Neuron (in vitro differentiated cells): ENCODE results near the gene TBC1D17.

Experiments used
- H2AFZ ChIP-seq: one replicate; pipeline ENCODE4 v1.6.1; 2013; ENCODE audit warnings: low read depth, mild to moderate bottlenecking, inconsistent platforms, low read length, moderate library complexity
- H3K27me3 ChIP-seq: one replicate; pipeline ENCODE4 v1.6.1; 2013; ENCODE audit warnings: low read length; ENCODE audit not compliant: insufficient read depth
- H3K36me3 ChIP-seq: one replicate; pipeline ENCODE4 v1.6.1; 2013; ENCODE audit warnings: low read length; ENCODE audit not compliant: insufficient read depth
- H3K4me1 ChIP-seq: one replicate; pipeline ENCODE4 v1.6.1; 2013; ENCODE audit warnings: low read length; ENCODE audit not compliant: insufficient read depth
- H3K4me3 ChIP-seq: 2 replicates; pipeline ENCODE4 v1.5.1; 2013; ENCODE audit warnings: mild to moderate bottlenecking, low read length, moderate library complexity
- H3K9me3 ChIP-seq: one replicate; pipeline ENCODE4 v1.6.1; 2013; ENCODE audit warnings: low read length

TBC1D17 gene

GRCh38 chr19:49880162-49880869 lies 2.8 kb downstream of the TBC1D17 start:
- Histone ChIP-seq H3K4me1 (peaks cover 16% of the 10 kb centered on the region), H3K4me3 (no peak overlapping the region), H2AFZ (no peak overlapping the region), H3K36me3 (peaks cover 53% of the 10 kb centered on the region), H3K27me3 (no peaks in the 10 kb centered on the region), H3K9me3 (peaks cover 2% of the 10 kb centered on the region)

- H3K27me3 ChIP-seq: no peaks in the 10 kb centered on the region
- H3K4me3 ChIP-seq: no peak overlapping the region
- H3K4me1 ChIP-seq: peaks cover 9% of the 10 kb centered on the region
- peaks cover 56% of the 10 kb centered on the region for H3K36me3 ChIP-seq
- peaks cover 2% of the 10 kb centered on the region for H3K9me3 ChIP-seq
- no peak overlapping the region for H2AFZ ChIP-seq
Observed at GRCh38 chr19:49881186-49881585, 3.7 kb downstream of the TBC1D17 start.

GRCh38 chr19:49881672-49882394 lies 4.3 kb downstream of the TBC1D17 start:
- H3K9me3 ChIP-seq: peaks cover 2% of the 10 kb centered on the region
- H3K4me1 ChIP-seq: peaks cover 9% of the 10 kb centered on the region
- H3K27me3 ChIP-seq: no peaks in the 10 kb centered on the region
- H3K4me3 ChIP-seq: no peak overlapping the region
- H3K36me3 ChIP-seq: peaks cover 56% of the 10 kb centered on the region
- H2AFZ ChIP-seq: no peak overlapping the region

GRCh38 chr19:49882643-49883042 lies 5.1 kb downstream of the TBC1D17 start:
- H3K36me3 ChIP-seq: peaks cover 56% of the 10 kb centered on the region
- H2AFZ ChIP-seq: no peak overlapping the region
- no peaks in the 10 kb centered on the region for H3K27me3 ChIP-seq

GRCh38 chr19:49883094-49883493 lies 5.6 kb downstream of the TBC1D17 start:
- H2AFZ ChIP-seq: no peak overlapping the region
- H3K27me3 ChIP-seq: no peaks in the 10 kb centered on the region
- H3K4me1 ChIP-seq: peaks cover 9% of the 10 kb centered on the region
- peaks cover 56% of the 10 kb centered on the region for H3K36me3 ChIP-seq
- H3K4me3 ChIP-seq: no peak overlapping the region
- H3K9me3 ChIP-seq: peaks cover 2% of the 10 kb centered on the region

More at GRCh38 chr19:49882643-49883042, 5.1 kb downstream of the TBC1D17 start:
- Histone ChIP-seq H3K4me3 (no peak overlapping the region), H3K4me1 (peaks cover 9% of the 10 kb centered on the region), H3K9me3 (peaks cover 2% of the 10 kb centered on the region)

GRCh38 chr19:49884109-49884508 lies 6.6 kb downstream of the TBC1D17 start:
- Histone ChIP-seq H2AFZ (no peak overlapping the region), H3K4me3 (no peak overlapping the region), H3K36me3 (peaks cover 58% of the 10 kb centered on the region), H3K4me1 (peaks cover 1% of the 10 kb centered on the region), H3K9me3 (peaks cover 2% of the 10 kb centered on the region), H3K27me3 (no peaks in the 10 kb centered on the region)

- no peak overlapping the region for H3K4me3 ChIP-seq
- peaks cover 54% of the 10 kb centered on the region for H3K36me3 ChIP-seq
- no peak overlapping the region for H2AFZ ChIP-seq
- peaks cover 2% of the 10 kb centered on the region for H3K9me3 ChIP-seq
- no peaks in the 10 kb centered on the region for H3K4me1 ChIP-seq
- H3K27me3 ChIP-seq: no peaks in the 10 kb centered on the region
Observed at GRCh38 chr19:49884760-49885159, 7.3 kb downstream of the TBC1D17 start.

GRCh38 chr19:49887037-49887664 lies 9.6 kb downstream of the TBC1D17 start:
- H3K4me3 ChIP-seq: no peak overlapping the region

GRCh38 chr19:49887665-49888509 lies 10.4 kb downstream of the TBC1D17 start:
- Histone ChIP-seq H3K4me3 (no peak overlapping the region), H3K4me1 (no peaks in the 10 kb centered on the region)

More at GRCh38 chr19:49887037-49887664, 9.6 kb downstream of the TBC1D17 start:
- Histone ChIP-seq H3K9me3 (peaks cover 6% of the 10 kb centered on the region), H3K27me3 (no peaks in the 10 kb centered on the region), H3K36me3 (peaks cover 32% of the 10 kb centered on the region), H2AFZ (no peak overlapping the region), H3K4me1 (no peaks in the 10 kb centered on the region)

GRCh38 chr19:49888510-49888824 lies 11.0 kb downstream of the TBC1D17 start:
- peaks cover 3% of the 10 kb centered on the region for H3K9me3 ChIP-seq
- H3K4me3 ChIP-seq: no peak overlapping the region
- H3K36me3 ChIP-seq: peaks cover 19% of the 10 kb centered on the region
- H3K4me1 ChIP-seq: no peaks in the 10 kb centered on the region
- no peak overlapping the region for H2AFZ ChIP-seq
- H3K27me3 ChIP-seq: no peaks in the 10 kb centered on the region

More at GRCh38 chr19:49887665-49888509, 10.4 kb downstream of the TBC1D17 start:
- Histone ChIP-seq H3K9me3 (peaks cover 5% of the 10 kb centered on the region), H3K36me3 (peaks cover 24% of the 10 kb centered on the region), H3K27me3 (no peaks in the 10 kb centered on the region), H2AFZ (no peak overlapping the region)

GRCh38 chr19:49889038-49889686 lies 11.7 kb downstream of the TBC1D17 start:
- H3K9me3 ChIP-seq: peaks cover 3% of the 10 kb centered on the region
- no peaks in the 10 kb centered on the region for H3K27me3 ChIP-seq
- H3K36me3 ChIP-seq: peaks cover 12% of the 10 kb centered on the region
- H3K4me1 ChIP-seq: no peaks in the 10 kb centered on the region
- H2AFZ ChIP-seq: no peak overlapping the region
- H3K4me3 ChIP-seq: no peak overlapping the region

GRCh38 chr19:49889687-49890348 lies 12.3 kb downstream of the TBC1D17 start:
- no peak overlapping the region for H3K4me3 ChIP-seq
- H3K4me1 ChIP-seq: no peaks in the 10 kb centered on the region
- H3K27me3 ChIP-seq: no peaks in the 10 kb centered on the region
- H3K9me3 ChIP-seq: peaks cover 3% of the 10 kb centered on the region
- no peak overlapping the region for H2AFZ ChIP-seq
- peaks cover 6% of the 10 kb centered on the region for H3K36me3 ChIP-seq
